HG02623 (cell line): Measurements from ENCODE around the gene NDUFAF8.

Source experiments
- ATAC-seq: cut with Tn5 transposase; IDR thresholded peaks from one replicate; pipeline ENCODE4 v1.9.1; 2021; ENCODE audit warnings: moderate library complexity; ENCODE audit not compliant: unreplicated experiment

Gene NDUFAF8

GRCh38 chr17:81288715-81289114 is 49.6 kb downstream of the NDUFAF8 start:
- ATAC-seq = no peak

- no peak for ATAC-seq
These were observed 50.5 kb downstream of the NDUFAF8 start for GRCh38 chr17:81289627-81290026.

- no peak for ATAC-seq
These were observed 51.1 kb downstream of the NDUFAF8 start for GRCh38 chr17:81290230-81290629.
